Gastroesophageal sphincter (tissue), 3 donors: Measurements from ENCODE around the gene PTPN5.

ENCODE experiments used
- CTCF ChIP-seq, 4 experiments: fragments of 200-600 bp in 2 of 4; fragments of 450-650 bp in 2 of 4; sonication (generic) in 1 of 4; IDR thresholded peaks; one replicate each; pipeline ENCODE4 v1.5.1; 2017 to 2019; ENCODE audit warnings: antibody characterized with exemption in 4 of 4, mild to moderate bottlenecking in 2 of 4, moderate library complexity in 2 of 4
- EP300 ChIP-seq: sonication (generic); formaldehyde crosslinking; IDR thresholded peaks from one replicate; pipeline ENCODE4 v1.6.1; 2017; ENCODE audit warnings: antibody characterized with exemption, mild to moderate bottlenecking
- POLR2A ChIP-seq, 2 donors: fragments of 450-650 bp; IDR thresholded peaks; one replicate each; pipeline ENCODE4 v1.6.1; 2017; ENCODE audit warnings: antibody characterized with exemption in 2 of 2, mild to moderate bottlenecking in 2 of 2, moderate library complexity in 1 of 2

- no peak for TF ChIP-seq POLR2A (IDR thresholded peaks at IDR 0.05)
- TF ChIP-seq CTCF (IDR thresholded peaks at IDR 0.05) = no peak
- no peak for TF ChIP-seq EP300
These were observed 6.2 kb downstream of the PTPN5 start for GRCh38 chr11:18785411-18785810.
